Endothelial cell of umbilical vein (primary cell): ENCODE results near the gene S100A16.

Source experiments
- POLR2A ChIP-seq: IDR thresholded peaks from 2 replicates; pipeline ENCODE4 v1.6.1; 2012; ENCODE audit warnings: low read depth, mild to moderate bottlenecking, control low read depth, low read length
- TF ChIP-seq, protein P1 (sequence below): IDR thresholded peaks from 2 replicates; pipeline ENCODE4 v1.6.1; 2011; ENCODE audit not compliant: insufficient read depth, insufficient read length

DNA sequence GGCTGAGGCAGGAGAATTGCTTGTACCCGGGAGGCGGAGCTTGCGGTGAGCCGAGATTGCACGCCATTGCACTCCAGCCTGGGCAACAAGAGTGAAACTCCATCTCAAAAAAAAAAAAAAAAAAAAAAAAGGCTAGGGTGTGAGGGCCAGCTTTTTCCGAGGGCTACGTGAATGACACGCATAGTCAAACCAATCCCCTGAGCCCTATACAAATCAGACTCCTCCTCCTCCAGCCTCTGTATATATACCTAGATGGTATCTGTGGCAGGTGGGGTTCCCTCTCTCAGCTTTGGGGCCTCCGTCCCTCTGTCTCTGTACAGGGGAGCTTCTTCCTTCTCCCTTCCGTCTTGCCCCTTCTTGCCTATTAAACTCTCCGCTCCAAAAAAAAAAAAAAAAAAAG lies 6.7 kb downstream of the S100A16 start:
- TF ChIP-seq POLR2A = no peak
- TF ChIP-seq, protein P1, sequence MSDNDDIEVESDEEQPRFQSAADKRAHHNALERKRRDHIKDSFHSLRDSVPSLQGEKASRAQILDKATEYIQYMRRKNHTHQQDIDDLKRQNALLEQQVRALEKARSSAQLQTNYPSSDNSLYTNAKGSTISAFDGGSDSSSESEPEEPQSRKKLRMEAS = no peak
